HFFc6 (cell line): ENCODE results near the gene NANP. TPM values are rescaled to one million over a fixed set of nuclear protein-coding genes. Genes with fewer than 3 reads are reported as not detected.

Experiments
- DNase-seq: peaks from one replicate; pipeline ENCODE4 v3.0.0-alpha.2; 2018
- H3K27ac Mint-ChIP-seq: 2 replicates; pipeline ENCODE4 v1.8.0; 2020; ENCODE audit warnings: mild to moderate bottlenecking, mixed read lengths
- H3K27me3 Mint-ChIP-seq: 2 replicates; pipeline ENCODE4 v1.8.0; 2021; ENCODE audit warnings: mild to moderate bottlenecking, moderate library complexity, mixed read lengths; ENCODE audit not compliant: insufficient read depth
- H3K36me3 Mint-ChIP-seq: 2 replicates; pipeline ENCODE4 v1.8.0; 2021; ENCODE audit warnings: low read depth, mixed read lengths
- H3K4me1 Mint-ChIP-seq: 2 replicates; pipeline ENCODE4 v1.8.0; 2020; ENCODE audit warnings: low read depth, mixed read lengths
- H3K4me3 Mint-ChIP-seq: 2 replicates; pipeline ENCODE4 v1.8.0; 2020; ENCODE audit warnings: mild to moderate bottlenecking, moderate library complexity, mixed read lengths
- H3K9me3 Mint-ChIP-seq: 2 replicates; pipeline ENCODE4 v1.8.0; 2020; ENCODE audit warnings: mild to moderate bottlenecking, mixed read lengths
- CTCF ChIP-seq: fragments of 200-600 bp; sonication (generic); IDR thresholded peaks from 2 replicates; pipeline ENCODE4 v1.5.0; 2021; ENCODE audit warnings: antibody characterized with exemption, mild to moderate bottlenecking
- total RNA-seq, 6 experiments: library from RNA; stranded (reverse); fragmentation: NEBNext Ultra II Directional; extraction: Animal tissue kit (Norgen Biotek cat#: 25700); gene quantifications; 2 replicates in 1 of 6; 3 replicates in 5 of 6; pipeline ENCODE4 v1.2.3, GENCODE V29; 2021

NANP gene
- total RNA-seq, 6 experiments from 2014 or later: 7.1 to 8.6 (median 7.4) TPM

GRCh38 chr20:25563876-25564275 is 59.9 kb downstream of the NANP start:
- Mint-ChIP-seq H3K9me3 (no peaks in the 10 kb centered on the region), H3K36me3 (peaks cover 8% of the 10 kb centered on the region; the same call in 1 of the 2 replicates), H3K27ac (no peak overlapping the region), H3K4me3 (no peak overlapping the region), H3K27me3 (no peaks in the 10 kb centered on the region; the same call in 1 of the 2 replicates), H3K4me1 (no peaks in the 10 kb centered on the region)
- no peak for TF ChIP-seq CTCF
- DNase-seq: no peak

GRCh38 chr20:25563362-25563761 is 60.5 kb downstream of the NANP start:
- DNase-seq: no peak

More at GRCh38 chr20:25563362-25563761, 60.5 kb downstream of the NANP start:
- no peak for TF ChIP-seq CTCF
- H3K27ac Mint-ChIP-seq: no peak overlapping the region
- H3K9me3 Mint-ChIP-seq: no peaks in the 10 kb centered on the region
- no peak overlapping the region for H3K4me3 Mint-ChIP-seq
- H3K36me3 Mint-ChIP-seq: peaks cover 8% of the 10 kb centered on the region; the same call in 1 of the 2 replicates
- H3K27me3 Mint-ChIP-seq: no peaks in the 10 kb centered on the region; the same call in 1 of the 2 replicates
- no peaks in the 10 kb centered on the region for H3K4me1 Mint-ChIP-seq

Other genes starting within 250 kb of the NANP start
- 100 to 1,000 TPM in 2 of 6 experiments, 10 to 100 TPM in 4; 87.0 to 103 (median 98.9) TPM for gene ABHD12, start 233.2 kb downstream of the NANP start, total RNA-seq
- gene GINS1, start 216.3 kb downstream of the NANP start, total RNA-seq: 10 to 100 TPM in 5 of 6 experiments, 1 to 10 TPM in 1; 7.5 to 13.9 (median 11.7) TPM
- 1 to 10 TPM; 1.9 to 2.8 (median 2.2) TPM for gene NINL, start 38.5 kb downstream of the NANP start, total RNA-seq
- 10 to 100 TPM in 2 of 6 experiments, 1 to 10 TPM in 4; 8.2 to 11.3 (median 9.2) TPM for gene ZNF337, start 72.8 kb upstream of the NANP start, total RNA-seq